Measurements from ENCODE around the gene COBL.

- no peak for TF ChIP-seq REST (IDR thresholded peaks at IDR 0.05; ENCODE audit: insufficient read depth in 1 of 2, low read depth in 2 of 2, low read length in 2 of 2)
- no peak for TF ChIP-seq TAF1 (IDR thresholded peaks at IDR 0.05; ENCODE audit: borderline replicate concordance, insufficient read depth, low read length)
- TF ChIP-seq FOXP2 (optimal IDR thresholded peaks at IDR 0.05; ENCODE audit: borderline replicate concordance, extremely low read depth, extremely low read length, insufficient read depth), result no peak
- no peak for TF ChIP-seq POLR2AphosphoS5 (IDR thresholded peaks at IDR 0.05; ENCODE audit: low read depth, low read length)
- TF ChIP-seq SIN3A (IDR thresholded peaks at IDR 0.05; ENCODE audit: borderline replicate concordance, insufficient read depth, low read length), result no peak
Observed at GRCh38 chr7:51237446-51238133, 79.0 kb downstream of the COBL start.

Measured in PFSK-1 (cell line).